IPS-18c (cell line): ENCODE data around the gene ZMYND8.
"Not testable (repeated sequence)": the region's sequence is repeated elsewhere in the genome, so short reads cannot be mapped to it uniquely, and the experiment has no call there.

Experiments used
- H3K4me3 ChIP-seq: 2 replicates; pipeline ENCODE4 v1.7.0; 2013; ENCODE audit warnings: low read depth, mild to moderate bottlenecking, low read length, moderate library complexity; ENCODE audit not compliant: insufficient read depth
- H3K9me3 ChIP-seq: one replicate; pipeline ENCODE4 v1.6.1; 2013; ENCODE audit warnings: mild to moderate bottlenecking, low read length, moderate library complexity; ENCODE audit not compliant: control insufficient read depth, insufficient read depth

Gene ZMYND8

DNA sequence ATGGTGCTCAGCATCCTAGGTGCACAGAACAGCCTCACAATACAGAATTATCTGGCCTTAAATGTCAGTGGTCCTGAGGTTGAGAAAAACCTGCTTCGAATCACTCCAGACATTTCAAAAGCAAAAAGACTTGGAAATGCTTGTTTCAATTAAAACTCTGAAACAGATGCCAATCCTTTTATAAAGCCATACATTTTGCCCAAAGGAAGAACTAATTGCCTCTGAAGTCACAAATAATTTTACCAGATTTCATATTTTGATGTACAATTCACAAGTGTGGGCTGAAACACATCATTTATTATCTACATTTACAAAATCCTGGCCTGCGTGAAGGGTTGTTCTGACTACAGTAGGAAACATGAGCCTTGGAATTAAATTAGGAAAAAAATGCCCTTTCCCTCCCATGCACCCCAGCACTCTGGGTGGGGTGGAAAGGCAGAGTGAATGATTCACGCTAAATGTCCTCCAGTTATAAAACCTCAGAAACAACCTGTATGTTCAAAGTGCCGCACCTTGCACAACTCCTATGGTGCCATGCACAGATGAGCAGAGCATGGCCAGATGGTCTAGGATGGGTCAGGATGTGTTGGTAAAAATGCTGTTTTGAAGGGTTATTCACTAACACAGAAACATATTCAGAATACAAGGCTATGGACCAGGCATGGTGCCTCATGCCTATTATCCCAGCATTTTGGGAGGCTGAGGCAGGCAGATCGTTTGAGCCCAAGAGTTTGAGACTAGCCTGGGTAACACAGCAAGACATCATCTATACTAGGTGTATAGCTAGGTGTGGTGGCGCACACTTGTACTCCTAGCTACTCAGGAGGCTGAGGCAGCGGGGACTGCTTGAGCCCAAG is 87.0 kb downstream of the ZMYND8 start:
- Histone ChIP-seq H3K4me3 (no peak overlapping the region), H3K9me3 (no peaks in the 10 kb centered on the region)

DNA sequence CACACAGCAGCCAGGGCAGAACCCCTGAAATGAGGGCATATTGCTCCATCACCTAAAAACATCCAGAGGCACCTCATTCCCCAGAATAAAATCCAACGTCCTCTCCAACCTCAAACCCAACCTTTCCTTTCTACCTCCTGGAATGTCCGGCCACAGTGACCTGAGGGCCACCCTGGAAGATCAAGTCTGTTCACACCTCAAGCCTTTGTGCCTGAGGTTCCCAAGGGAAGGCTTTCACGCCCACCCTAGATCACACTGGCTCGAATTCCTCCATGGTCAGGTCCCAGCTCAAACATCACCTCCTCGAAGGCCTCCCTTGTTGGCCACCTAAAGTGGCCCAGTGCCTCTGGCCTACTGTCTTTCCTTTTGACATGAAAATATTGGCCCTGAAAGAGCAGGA is 88.9 kb downstream of the ZMYND8 start:
- H3K9me3 ChIP-seq, result no peaks in the 10 kb centered on the region
- no peak overlapping the region for H3K4me3 ChIP-seq

DNA sequence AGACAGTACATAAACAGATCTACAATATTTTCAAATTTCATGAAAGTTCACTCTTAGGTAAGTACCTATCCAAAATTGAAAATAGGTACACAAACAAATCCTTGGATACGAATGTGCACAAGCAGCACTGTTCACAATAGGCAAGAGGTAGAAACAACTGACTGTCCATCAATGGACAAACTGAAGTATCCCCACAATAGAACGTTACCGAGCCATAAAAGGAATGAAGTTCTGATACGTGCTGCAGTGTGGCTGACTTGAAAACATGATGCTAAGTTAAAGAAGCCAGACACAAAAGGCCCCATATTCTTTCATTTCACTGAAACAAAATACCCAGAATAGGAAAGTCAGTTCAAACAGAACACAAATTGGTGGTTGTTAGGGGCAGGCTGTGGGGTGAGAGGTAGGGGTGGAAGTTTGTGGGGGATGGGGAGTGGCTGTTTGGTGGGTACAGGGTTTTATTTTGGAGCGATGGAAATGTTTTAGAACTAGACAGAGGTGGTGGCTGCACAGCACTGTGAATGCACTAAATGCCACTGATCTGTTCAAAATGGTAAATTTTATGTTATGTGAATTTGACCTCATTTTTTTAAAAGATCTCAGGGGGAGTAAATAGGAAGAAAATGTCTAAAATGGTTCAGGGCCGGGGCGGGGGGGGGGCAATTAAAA is 89.5 kb downstream of the ZMYND8 start:
- Histone ChIP-seq H3K4me3 (no peak overlapping the region), H3K9me3 (no peaks in the 10 kb centered on the region)

DNA sequence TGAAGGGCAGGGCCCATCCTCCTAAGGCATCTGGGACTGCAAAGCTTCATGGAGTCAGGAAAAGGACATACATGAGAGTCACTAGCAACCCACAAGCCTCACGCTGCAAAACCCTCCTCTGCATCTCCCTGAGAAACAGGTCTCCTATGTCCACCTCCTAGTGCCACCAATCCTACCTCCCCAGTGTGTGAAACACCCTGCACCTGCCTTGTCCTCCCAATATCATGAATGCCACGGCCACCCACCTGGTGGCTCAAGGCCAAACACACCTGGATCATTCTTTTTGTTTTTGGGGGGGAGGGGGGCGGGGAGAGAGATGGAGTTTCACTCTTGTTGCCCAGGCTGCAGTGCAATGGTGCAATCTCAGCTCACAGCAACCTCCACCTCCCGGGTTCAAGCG is 90.5 kb downstream of the ZMYND8 start:
- Histone ChIP-seq H3K4me3 (no peak overlapping the region), H3K9me3 (no peaks in the 10 kb centered on the region)

DNA sequence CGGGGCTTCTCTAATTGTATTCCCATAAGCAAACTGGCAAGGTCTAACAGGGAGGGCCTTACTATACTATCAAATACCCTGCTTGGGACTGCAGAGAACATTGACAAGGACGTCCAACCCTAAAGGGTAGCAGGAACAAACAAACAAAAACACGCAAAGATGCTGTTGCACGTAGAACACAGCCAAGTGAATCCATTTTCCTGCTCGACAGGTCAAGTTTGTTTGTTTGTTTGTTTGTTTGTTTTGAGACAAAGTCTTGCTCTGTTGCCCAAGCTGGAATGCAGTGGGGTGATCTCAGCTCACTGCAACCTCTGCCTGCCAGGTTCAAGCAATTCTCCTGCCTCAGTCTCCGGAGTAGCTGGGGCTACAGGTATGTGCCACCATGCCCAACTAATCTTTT is 91.3 kb downstream of the ZMYND8 start:
- no peaks in the 10 kb centered on the region for H3K9me3 ChIP-seq
- no peak overlapping the region for H3K4me3 ChIP-seq

DNA sequence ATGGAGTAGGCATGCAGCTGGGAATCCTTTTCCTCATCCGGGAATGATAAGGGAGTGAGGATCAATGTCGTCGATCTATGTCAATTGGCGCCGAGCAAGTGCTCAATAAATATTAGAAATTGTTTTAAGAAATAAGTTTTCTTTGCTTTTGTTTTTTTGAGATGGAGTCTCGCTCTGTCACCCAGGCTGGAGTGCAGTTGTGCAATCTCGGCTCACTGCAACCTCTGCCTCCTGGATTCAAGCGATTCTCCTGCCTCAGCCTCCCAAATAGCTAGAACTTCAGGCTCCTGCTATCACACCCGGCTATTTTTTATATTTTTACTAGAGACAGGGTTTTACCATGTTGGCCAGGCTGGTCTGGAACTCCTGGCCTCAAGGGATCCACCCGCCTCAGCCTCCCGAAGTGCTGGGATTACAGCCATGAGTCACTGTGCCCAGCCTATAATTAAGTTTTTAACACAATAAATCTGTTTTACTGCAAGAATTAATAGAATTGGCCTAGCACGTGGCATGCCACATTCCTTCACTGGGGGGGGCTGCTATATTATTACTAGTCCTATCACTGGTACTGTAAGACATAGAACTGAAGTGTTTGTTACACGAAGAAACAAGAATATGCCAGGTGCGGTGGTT is 92.2 kb downstream of the ZMYND8 start:
- H3K9me3 ChIP-seq, H3K4me3 ChIP-seq: not testable (repeated sequence)

DNA sequence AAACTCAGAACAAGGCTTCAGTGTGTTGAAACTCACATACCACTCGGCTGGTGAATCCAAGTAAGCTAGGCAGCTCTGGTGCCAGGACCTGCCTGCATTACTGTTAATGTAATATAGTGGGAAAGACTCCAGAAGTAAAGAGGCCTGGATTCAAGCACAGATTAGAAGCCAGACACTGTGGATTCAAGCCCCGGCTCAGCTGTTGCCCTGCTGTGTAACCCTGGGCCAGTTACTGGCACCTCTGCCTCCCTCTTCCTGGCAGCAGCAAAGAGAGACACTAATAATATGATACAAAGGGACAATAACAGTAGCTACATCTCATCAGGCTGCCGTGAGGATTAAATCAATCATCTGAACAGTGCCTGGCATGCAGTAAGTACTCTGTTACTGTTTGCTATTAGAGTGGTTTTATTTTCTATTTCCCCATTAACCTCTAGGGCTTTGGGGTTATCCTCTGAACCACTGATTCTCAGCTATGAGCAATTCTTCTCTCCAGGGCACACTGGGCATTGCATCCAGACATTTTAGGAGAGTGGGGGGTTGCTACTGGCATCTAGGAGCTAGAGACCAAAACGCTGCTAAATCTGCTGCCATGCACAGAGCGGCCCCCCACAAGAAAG is 92.9 kb downstream of the ZMYND8 start:
- H3K4me3 ChIP-seq, result no peak overlapping the region

DNA sequence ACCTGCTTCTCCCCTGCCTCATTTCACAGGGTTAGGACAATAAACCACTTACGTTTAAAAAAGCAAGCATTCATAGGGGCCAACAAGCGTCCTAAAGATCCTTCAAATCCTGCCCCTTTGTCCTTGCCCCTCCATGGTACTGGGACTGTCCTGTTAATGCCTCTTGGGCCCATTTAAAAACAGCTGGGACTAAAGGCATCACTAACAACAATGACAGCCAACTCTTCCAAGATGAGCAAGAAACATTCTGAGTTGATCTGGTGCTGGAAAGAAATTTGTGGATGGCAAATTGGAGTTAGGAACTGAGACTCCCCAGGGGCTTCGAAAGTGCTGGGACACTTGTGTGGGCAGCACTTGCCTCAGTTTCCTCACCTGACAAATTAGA is 93.4 kb downstream of the ZMYND8 start:
- H3K4me3 ChIP-seq, result no peak overlapping the region
- no peaks in the 10 kb centered on the region for H3K9me3 ChIP-seq

More for the DNA sequence above, 92.9 kb downstream of the ZMYND8 start:
- H3K9me3 ChIP-seq, result no peaks in the 10 kb centered on the region

DNA sequence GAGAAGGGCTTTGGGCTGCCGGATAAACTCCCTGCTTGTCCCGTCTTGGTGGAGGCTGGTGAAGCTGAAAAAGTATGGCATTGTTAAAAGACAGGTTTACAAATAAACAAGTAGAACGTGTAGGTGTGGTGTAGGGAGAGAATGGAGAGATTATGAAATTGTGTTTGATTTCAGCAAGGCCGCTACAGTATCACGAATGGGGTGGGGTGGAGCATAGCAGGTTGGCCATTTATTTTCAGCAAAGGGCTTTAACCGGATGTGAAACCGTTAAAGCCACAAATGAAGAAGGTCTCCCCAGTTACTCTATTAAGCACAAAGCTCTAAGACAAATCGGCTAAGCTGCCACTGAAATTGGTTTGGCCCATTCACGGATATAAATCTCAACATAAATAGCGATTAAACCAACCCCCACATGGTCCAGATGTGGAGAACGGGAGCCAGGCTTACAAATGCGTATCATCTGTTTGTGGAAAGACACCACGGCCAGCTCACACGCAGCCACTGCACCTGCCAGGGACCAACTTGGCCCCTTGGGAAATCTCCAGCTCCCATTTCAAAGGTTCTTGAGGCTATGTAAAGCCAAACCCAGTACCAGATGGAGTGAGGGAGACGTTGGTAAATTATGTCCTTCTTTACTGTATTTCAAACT is 94.0 kb downstream of the ZMYND8 start:
- H3K4me3 ChIP-seq, result no peak overlapping the region
- no peaks in the 10 kb centered on the region for H3K9me3 ChIP-seq

DNA sequence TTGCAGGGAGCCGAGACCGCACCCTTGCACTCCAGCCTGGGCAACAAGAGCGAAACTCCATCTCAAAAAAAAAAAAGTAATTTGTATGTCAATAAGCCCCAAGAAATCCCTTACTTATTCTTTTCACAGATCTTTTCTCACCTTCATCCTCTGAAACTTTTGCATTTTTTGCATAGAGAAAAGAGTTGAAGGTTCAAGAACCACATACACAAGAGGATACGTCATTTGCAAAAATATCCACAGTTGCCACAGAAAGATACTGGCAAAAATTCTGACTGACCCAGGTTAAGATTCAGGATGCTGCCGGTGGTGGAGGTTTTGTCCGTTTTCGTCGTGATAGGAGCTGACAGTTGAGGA is 94.5 kb downstream of the ZMYND8 start:
- Histone ChIP-seq H3K9me3 (no peaks in the 10 kb centered on the region), H3K4me3 (no peak overlapping the region)

DNA sequence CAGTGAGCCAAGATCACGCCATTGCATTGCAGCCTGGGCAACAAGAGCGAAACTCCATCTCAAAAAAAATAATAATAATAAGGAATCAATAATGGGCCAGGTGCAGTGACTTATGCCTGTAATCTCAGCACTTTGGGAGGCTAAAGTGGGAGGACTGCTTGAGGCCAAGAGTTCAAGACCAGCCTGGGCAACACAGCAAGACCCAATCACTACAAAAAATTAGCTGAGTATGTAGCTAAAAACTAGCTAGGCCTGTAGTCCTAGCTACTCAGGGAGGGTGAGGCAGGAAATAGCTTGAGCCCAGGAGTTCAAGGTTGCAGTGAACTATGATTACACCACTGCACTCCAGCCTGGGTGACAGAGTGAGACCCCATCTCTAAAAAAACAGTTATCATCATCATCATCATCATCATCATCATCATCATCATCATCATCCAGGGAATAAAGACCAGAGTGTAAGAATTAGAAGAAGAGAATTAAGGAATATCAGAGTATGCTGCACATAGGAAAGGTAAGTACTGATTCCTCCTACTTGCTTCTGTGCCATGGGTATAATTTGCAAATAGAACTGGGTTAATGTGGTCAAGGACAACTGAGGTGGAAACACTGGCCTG is 95.2 kb downstream of the ZMYND8 start:
- H3K9me3 ChIP-seq, H3K4me3 ChIP-seq: not testable (repeated sequence)

DNA sequence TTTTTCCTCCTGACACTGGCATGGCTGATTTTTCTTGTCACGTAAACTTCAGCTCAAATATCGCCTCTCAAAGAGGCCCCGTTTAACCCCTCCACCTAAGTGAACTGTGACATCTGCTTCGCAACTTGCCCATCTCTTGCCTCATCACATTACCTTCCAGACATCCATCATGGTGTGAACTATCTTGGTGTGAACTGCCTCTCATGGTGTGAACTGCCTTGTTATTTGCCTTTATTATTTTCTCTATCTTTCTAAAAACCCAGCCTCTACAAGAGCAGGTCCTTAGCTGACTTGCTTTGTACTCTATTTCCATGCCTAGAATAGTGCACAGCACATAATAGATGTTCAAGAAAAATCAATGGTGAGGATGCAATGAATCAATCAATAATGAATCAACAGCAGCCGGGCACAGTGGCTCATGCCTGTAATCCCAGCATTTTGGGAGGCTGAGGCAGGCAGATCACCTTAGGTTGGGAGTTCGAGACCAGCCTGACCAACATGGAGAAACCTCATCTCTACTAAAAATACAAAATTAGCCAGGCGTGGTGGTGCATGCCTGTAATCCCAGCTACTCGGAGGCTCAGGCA is 95.9 kb downstream of the ZMYND8 start:
- not testable (repeated sequence) for H3K4me3 ChIP-seq, H3K9me3 ChIP-seq

DNA sequence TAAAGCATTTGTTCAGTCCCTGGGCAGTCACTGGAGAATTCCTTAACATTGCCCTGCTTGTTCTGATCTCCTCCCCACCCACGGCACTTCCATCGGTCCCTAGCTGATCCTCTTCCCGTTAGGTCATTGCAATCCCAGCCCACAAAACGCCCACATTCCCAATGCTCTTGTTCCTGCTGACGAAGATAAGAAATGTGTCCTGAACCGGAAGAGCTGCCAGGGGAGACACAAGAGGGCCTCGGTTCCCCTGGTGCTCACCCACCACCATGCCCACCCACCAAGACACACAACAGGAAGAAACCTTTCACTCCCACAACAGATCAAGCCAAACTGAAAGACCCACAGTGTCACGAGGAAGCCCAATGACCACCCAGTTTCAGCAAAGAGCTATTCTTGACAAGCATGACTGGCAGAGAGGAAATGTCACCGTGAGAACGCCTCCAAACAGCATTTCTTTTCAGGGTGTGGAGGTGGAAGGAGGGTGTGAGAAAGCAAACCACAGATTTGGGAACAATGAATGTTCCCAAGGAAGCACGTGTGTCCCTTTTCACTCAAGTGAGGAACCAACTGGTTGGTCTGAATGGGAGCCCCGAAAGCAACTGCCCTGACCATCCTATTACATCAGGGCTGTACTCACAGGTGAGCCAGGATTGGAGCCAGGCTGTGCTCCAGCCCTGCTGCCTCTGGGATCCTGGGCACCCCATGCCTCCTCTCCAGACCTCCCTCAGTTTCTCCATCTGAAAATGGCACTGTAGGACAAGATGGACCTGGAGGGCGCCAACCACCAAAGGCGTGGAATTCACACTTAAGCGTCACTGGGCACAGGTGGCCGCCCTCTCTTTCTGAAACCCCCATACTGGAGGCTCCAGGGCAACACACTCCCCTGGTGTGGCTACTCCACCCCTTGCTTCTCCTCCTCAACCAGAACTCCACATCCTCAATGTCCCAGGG is 97.5 kb downstream of the ZMYND8 start:
- H3K9me3 ChIP-seq, result no peaks in the 10 kb centered on the region
- no peak overlapping the region for H3K4me3 ChIP-seq

DNA sequence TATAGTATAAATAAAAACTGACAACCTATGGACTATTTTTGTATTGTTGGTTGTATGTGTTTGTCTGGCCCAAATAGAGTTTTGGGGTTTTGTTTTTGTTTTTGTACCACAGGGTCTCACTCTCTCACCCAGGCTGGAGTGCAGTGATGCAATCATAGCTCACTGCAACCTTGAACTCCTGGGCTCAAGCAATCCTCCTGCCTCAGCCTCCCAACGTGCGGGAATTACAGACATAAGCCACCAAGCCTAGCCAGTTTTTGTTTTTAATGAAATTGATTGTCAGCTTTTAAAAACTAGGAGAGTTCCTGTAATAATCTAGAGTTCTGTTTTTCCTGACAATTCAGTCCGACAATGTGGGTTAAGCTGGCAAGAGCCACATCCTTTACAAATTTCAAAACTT is 98.7 kb downstream of the ZMYND8 start:
- Histone ChIP-seq H3K4me3 (no peak overlapping the region), H3K9me3 (no peaks in the 10 kb centered on the region)

DNA sequence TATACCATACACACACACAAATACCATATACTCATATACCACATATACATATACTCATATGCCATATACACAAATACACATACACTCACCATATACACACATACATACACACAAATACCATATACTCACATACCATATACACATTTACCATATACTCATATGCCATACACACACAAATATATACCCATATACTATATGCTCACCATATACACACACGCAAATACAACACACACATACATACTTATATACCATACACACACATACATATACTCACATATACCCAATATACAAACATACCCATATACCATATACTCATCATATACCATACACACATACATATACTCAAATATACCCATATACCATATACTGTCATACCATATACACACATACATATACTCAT is 99.2 kb downstream of the ZMYND8 start:
- Histone ChIP-seq H3K4me3 (no peak overlapping the region), H3K9me3 (no peaks in the 10 kb centered on the region)
